ENCODE results near the gene MTCH1.
"Not testable (repeated sequence)": the region's sequence is repeated elsewhere in the genome, so short reads cannot be mapped to it uniquely, and the experiment has no call there.

Gene MTCH1

GRCh38 chr6:36954262-36954931 is 31.6 kb downstream of the MTCH1 start, which contains the start of gene PI16:
Gene PI16, plus strand, starts transcription at chr6:36954738. Its CDS starts 23 bp downstream, at chr6:36954761.
- DNase-seq, result peak; percentile 59 to 82
- TF ChIP-seq POLR2A (IDR thresholded peaks at IDR 0.05; ENCODE audit: low read length), result no peak
- TF ChIP-seq GATA1 (IDR thresholded peaks at IDR 0.05; ENCODE audit: low read depth, low read length), result no peak

GRCh38 chr6:36953931-36954261 is 32.1 kb downstream of the MTCH1 start:
- DNase-seq, result no peak
- TF ChIP-seq GATA1 (IDR thresholded peaks at IDR 0.05; ENCODE audit: low read depth, low read length) (no peak), POLR2A (IDR thresholded peaks at IDR 0.05; ENCODE audit: low read length) (no peak)

- TF ChIP-seq POLR2A (IDR thresholded peaks at IDR 0.05; ENCODE audit: low read length), result no peak
- no peak for DNase-seq
Measured at GRCh38 chr6:36949636-36950035, 36.4 kb downstream of the MTCH1 start.

- not testable (repeated sequence) for DNase-seq
Measured at GRCh38 chr6:36949076-36949475, 36.9 kb downstream of the MTCH1 start.

GRCh38 chr6:36947570-36948351 is 38.2 kb downstream of the MTCH1 start:
- TF ChIP-seq GATA1 (IDR thresholded peaks at IDR 0.05; ENCODE audit: low read depth, low read length) (no peak), POLR2A (IDR thresholded peaks at IDR 0.05; ENCODE audit: low read length) (no peak)
- DNase-seq, result no peak

- TF ChIP-seq POLR2A (IDR thresholded peaks at IDR 0.05; ENCODE audit: low read length) (no peak), GATA1 (IDR thresholded peaks at IDR 0.05; ENCODE audit: low read depth, low read length) (no peak)
- no peak for DNase-seq
Measured at GRCh38 chr6:36946526-36946925, 39.5 kb downstream of the MTCH1 start.

- DNase-seq, result no peak
- TF ChIP-seq GATA1 (IDR thresholded peaks at IDR 0.05; ENCODE audit: low read depth, low read length) (no peak), POLR2A (IDR thresholded peaks at IDR 0.05; ENCODE audit: low read length) (no peak)
Measured at GRCh38 chr6:36945301-36945700, 40.7 kb downstream of the MTCH1 start.

- no peak for TF ChIP-seq POLR2A (IDR thresholded peaks at IDR 0.05; ENCODE audit: low read length)
- DNase-seq, result no peak
Measured at GRCh38 chr6:36944650-36945049, 41.3 kb downstream of the MTCH1 start.

GRCh38 chr6:36942329-36942728 is 43.7 kb downstream of the MTCH1 start:
- DNase-seq, result not testable (repeated sequence)

GRCh38 chr6:36941561-36941960 is 44.4 kb downstream of the MTCH1 start:
- DNase-seq, result not testable (repeated sequence)

GRCh38 chr6:36940027-36940426 is 46.0 kb downstream of the MTCH1 start:
- no peak for TF ChIP-seq POLR2A (IDR thresholded peaks at IDR 0.05; ENCODE audit: low read length)
- no peak for TF ChIP-seq GATA1 (IDR thresholded peaks at IDR 0.05; ENCODE audit: low read depth, low read length)
- DNase-seq, result no peak

- DNase-seq, result not testable (repeated sequence)
Measured at GRCh38 chr6:36939005-36939404, 47.0 kb downstream of the MTCH1 start.

- DNase-seq, result no peak
- TF ChIP-seq GATA1 (IDR thresholded peaks at IDR 0.05; ENCODE audit: low read depth, low read length) (no peak), POLR2A (IDR thresholded peaks at IDR 0.05; ENCODE audit: low read length) (no peak)
Measured at GRCh38 chr6:36938536-36938935, 47.5 kb downstream of the MTCH1 start.

- no peak for TF ChIP-seq GATA1 (IDR thresholded peaks at IDR 0.05; ENCODE audit: low read depth, low read length)
- TF ChIP-seq POLR2A (IDR thresholded peaks at IDR 0.05; ENCODE audit: low read length), result no peak
- no peak for DNase-seq
Measured at GRCh38 chr6:36937896-36938295, 48.1 kb downstream of the MTCH1 start.

- DNase-seq, result no peak
Measured at GRCh38 chr6:36936824-36937223, 49.2 kb downstream of the MTCH1 start.

GRCh38 chr6:36934901-36935300 is 51.1 kb downstream of the MTCH1 start:
- no peak for DNase-seq
- TF ChIP-seq POLR2A (IDR thresholded peaks at IDR 0.05; ENCODE audit: low read length), result no peak
- TF ChIP-seq GATA1 (IDR thresholded peaks at IDR 0.05; ENCODE audit: low read depth, low read length), result no peak

More at GRCh38 chr6:36936824-36937223, 49.2 kb downstream of the MTCH1 start:
- TF ChIP-seq POLR2A (IDR thresholded peaks at IDR 0.05; ENCODE audit: low read length) (no peak), GATA1 (IDR thresholded peaks at IDR 0.05; ENCODE audit: low read depth, low read length) (no peak)
